T-helper 2 cell treated with Interferon-gamma antibody and Interleukin-4, amounts not matched to agents 5 μg/mL and 100 μg/mL, for 36 hours (primary cell): Measurements from ENCODE around the gene SLC23A1.
A peak's percentile ranks its signal among the peaks of the same experiment; 100 is the strongest.

Source experiments
- DNase-seq: peaks from one replicate; pipeline ENCODE4 v3.0.0; 2021; ENCODE audit warnings: low spot score
- H3K27ac Mint-ChIP-seq: one replicate; pipeline ENCODE4 v1.8.0; 2021; ENCODE audit warnings: mild to moderate bottlenecking, mixed read lengths
- H3K27me3 Mint-ChIP-seq: one replicate; pipeline ENCODE4 v1.8.0; 2021; ENCODE audit warnings: low read depth, mixed read lengths
- H3K36me3 Mint-ChIP-seq: one replicate; pipeline ENCODE4 v1.8.0; 2021; ENCODE audit warnings: low read depth, mixed read lengths
- H3K4me1 Mint-ChIP-seq: one replicate; pipeline ENCODE4 v1.8.0; 2021; ENCODE audit warnings: low read depth, mixed read lengths
- H3K4me3 Mint-ChIP-seq: one replicate; pipeline ENCODE4 v1.8.0; 2022; ENCODE audit warnings: mild to moderate bottlenecking, moderate library complexity, mixed read lengths
- H3K9me3 Mint-ChIP-seq: one replicate; pipeline ENCODE4 v1.8.0; 2021; ENCODE audit warnings: mixed read lengths

The SLC23A1 gene

GRCh38 chr5:139399501-139400121 is 16.5 kb upstream of the SLC23A1 start:
- H3K36me3 Mint-ChIP-seq, result peaks cover 18% of the 10 kb centered on the region
- no peak for DNase-seq
- H3K27ac Mint-ChIP-seq, result peak overlapping the region; percentile 0
- peaks cover 39% of the 10 kb centered on the region for H3K4me1 Mint-ChIP-seq
- H3K4me3 Mint-ChIP-seq, result no peak overlapping the region
- H3K9me3 Mint-ChIP-seq, result no peaks in the 10 kb centered on the region
- no peaks in the 10 kb centered on the region for H3K27me3 Mint-ChIP-seq

GRCh38 chr5:139397921-139398320 is 14.8 kb upstream of the SLC23A1 start:
- H3K27ac Mint-ChIP-seq, result no peak overlapping the region
- no peak overlapping the region for H3K4me3 Mint-ChIP-seq

GRCh38 chr5:139396691-139397090 is 13.6 kb upstream of the SLC23A1 start:
- no peak overlapping the region for H3K4me3 Mint-ChIP-seq
- no peak overlapping the region for H3K27ac Mint-ChIP-seq
- no peak for DNase-seq
- H3K9me3 Mint-ChIP-seq, result no peaks in the 10 kb centered on the region
- H3K27me3 Mint-ChIP-seq, result no peaks in the 10 kb centered on the region
- peaks cover 23% of the 10 kb centered on the region for H3K36me3 Mint-ChIP-seq
- peaks cover 27% of the 10 kb centered on the region for H3K4me1 Mint-ChIP-seq

More at GRCh38 chr5:139397921-139398320, 14.8 kb upstream of the SLC23A1 start:
- DNase-seq, result no peak
- Mint-ChIP-seq H3K36me3 (peaks cover 18% of the 10 kb centered on the region), H3K9me3 (no peaks in the 10 kb centered on the region), H3K4me1 (peaks cover 31% of the 10 kb centered on the region), H3K27me3 (no peaks in the 10 kb centered on the region)

GRCh38 chr5:139395844-139396640 is 12.9 kb upstream of the SLC23A1 start:
- peaks cover 34% of the 10 kb centered on the region for H3K4me1 Mint-ChIP-seq
- H3K27me3 Mint-ChIP-seq, result no peaks in the 10 kb centered on the region
- H3K27ac Mint-ChIP-seq, result peak overlapping the region; percentile 63
- H3K4me3 Mint-ChIP-seq, result peak overlapping the region; percentile 32
- no peak for DNase-seq
- H3K9me3 Mint-ChIP-seq, result no peaks in the 10 kb centered on the region
- peaks cover 23% of the 10 kb centered on the region for H3K36me3 Mint-ChIP-seq

- Mint-ChIP-seq H3K4me3 (peak within 1 kb of the TSS; percentile 94), H3K27ac (peak within 1 kb of the TSS; percentile 93), H3K27me3 (no peaks in the 10 kb centered on the region), H3K9me3 (no peaks in the 10 kb centered on the region), H3K36me3 (peaks cover 23% of the 10 kb centered on the region), H3K4me1 (peaks cover 45% of the 10 kb centered on the region)
- DNase-seq, result no peak
Observed at GRCh38 chr5:139394654-139395566, 11.8 kb upstream of the SLC23A1 start, which contains the start of gene PROB1. Gene PROB1, minus strand, starts transcription at chr5:139395104. Its CDS starts 23 bp downstream, at chr5:139395081.

GRCh38 chr5:139394123-139394653 is 11.1 kb upstream of the SLC23A1 start:
- Mint-ChIP-seq H3K9me3 (no peaks in the 10 kb centered on the region), H3K36me3 (peaks cover 23% of the 10 kb centered on the region), H3K4me3 (peak overlapping the region; percentile 94)

GRCh38 chr5:139393497-139394122 is 10.5 kb upstream of the SLC23A1 start:
- Mint-ChIP-seq H3K9me3 (no peaks in the 10 kb centered on the region), H3K27ac (peak overlapping the region; percentile 93), H3K36me3 (peaks cover 23% of the 10 kb centered on the region)

More at GRCh38 chr5:139394123-139394653, 11.1 kb upstream of the SLC23A1 start:
- H3K27ac Mint-ChIP-seq, result peak overlapping the region; percentile 93
- DNase-seq, result peak; percentile 54
- peaks cover 47% of the 10 kb centered on the region for H3K4me1 Mint-ChIP-seq
- H3K27me3 Mint-ChIP-seq, result no peaks in the 10 kb centered on the region

GRCh38 chr5:139392678-139393496 is 9.8 kb upstream of the SLC23A1 start:
- Mint-ChIP-seq H3K36me3 (peaks cover 27% of the 10 kb centered on the region), H3K9me3 (no peaks in the 10 kb centered on the region), H3K4me3 (peak overlapping the region; percentile 94), H3K27me3 (no peaks in the 10 kb centered on the region), H3K4me1 (peaks cover 51% of the 10 kb centered on the region), H3K27ac (peak overlapping the region; percentile 93)
- peak; percentile 88 for DNase-seq

More at GRCh38 chr5:139393497-139394122, 10.5 kb upstream of the SLC23A1 start:
- no peak for DNase-seq
- Mint-ChIP-seq H3K4me3 (peak overlapping the region; percentile 94), H3K4me1 (peaks cover 47% of the 10 kb centered on the region), H3K27me3 (no peaks in the 10 kb centered on the region)

- H3K9me3 Mint-ChIP-seq, result no peaks in the 10 kb centered on the region
- H3K36me3 Mint-ChIP-seq, result peaks cover 25% of the 10 kb centered on the region
- H3K4me1 Mint-ChIP-seq, result peaks cover 52% of the 10 kb centered on the region
- H3K4me3 Mint-ChIP-seq, result peak overlapping the region; percentile 100
- peak overlapping the region; percentile 93 for H3K27ac Mint-ChIP-seq
- no peak for DNase-seq
- H3K27me3 Mint-ChIP-seq, result no peaks in the 10 kb centered on the region
Observed at GRCh38 chr5:139392324-139392677, 9.2 kb upstream of the SLC23A1 start.

- H3K9me3 Mint-ChIP-seq, result no peaks in the 10 kb centered on the region
- peak overlapping the region; percentile 100 for H3K27ac Mint-ChIP-seq
- H3K36me3 Mint-ChIP-seq, result peaks cover 24% of the 10 kb centered on the region
- peaks cover 48% of the 10 kb centered on the region for H3K4me1 Mint-ChIP-seq
- DNase-seq, result peak; percentile 45
- peak overlapping the region; percentile 100 for H3K4me3 Mint-ChIP-seq
- H3K27me3 Mint-ChIP-seq, result no peaks in the 10 kb centered on the region
Observed at GRCh38 chr5:139391570-139392323, 8.7 kb upstream of the SLC23A1 start.

- peaks cover 20% of the 10 kb centered on the region for H3K36me3 Mint-ChIP-seq
- H3K27ac Mint-ChIP-seq, result peak overlapping the region; percentile 100
- DNase-seq, result no peak
- no peaks in the 10 kb centered on the region for H3K27me3 Mint-ChIP-seq
- no peaks in the 10 kb centered on the region for H3K9me3 Mint-ChIP-seq
- H3K4me1 Mint-ChIP-seq, result peaks cover 48% of the 10 kb centered on the region
- peak overlapping the region; percentile 100 for H3K4me3 Mint-ChIP-seq
Observed at GRCh38 chr5:139390639-139391569, 7.8 kb upstream of the SLC23A1 start.
